HG03354 (cell line): Measurements from ENCODE around the gene TTC6.

Experiments used
- ATAC-seq: cut with Tn5 transposase; IDR thresholded peaks from one replicate; pipeline ENCODE4 v1.9.1; 2021; ENCODE audit warnings: mild to moderate bottlenecking; ENCODE audit not compliant: unreplicated experiment, poor library complexity, severe bottlenecking

Gene TTC6

DNA sequence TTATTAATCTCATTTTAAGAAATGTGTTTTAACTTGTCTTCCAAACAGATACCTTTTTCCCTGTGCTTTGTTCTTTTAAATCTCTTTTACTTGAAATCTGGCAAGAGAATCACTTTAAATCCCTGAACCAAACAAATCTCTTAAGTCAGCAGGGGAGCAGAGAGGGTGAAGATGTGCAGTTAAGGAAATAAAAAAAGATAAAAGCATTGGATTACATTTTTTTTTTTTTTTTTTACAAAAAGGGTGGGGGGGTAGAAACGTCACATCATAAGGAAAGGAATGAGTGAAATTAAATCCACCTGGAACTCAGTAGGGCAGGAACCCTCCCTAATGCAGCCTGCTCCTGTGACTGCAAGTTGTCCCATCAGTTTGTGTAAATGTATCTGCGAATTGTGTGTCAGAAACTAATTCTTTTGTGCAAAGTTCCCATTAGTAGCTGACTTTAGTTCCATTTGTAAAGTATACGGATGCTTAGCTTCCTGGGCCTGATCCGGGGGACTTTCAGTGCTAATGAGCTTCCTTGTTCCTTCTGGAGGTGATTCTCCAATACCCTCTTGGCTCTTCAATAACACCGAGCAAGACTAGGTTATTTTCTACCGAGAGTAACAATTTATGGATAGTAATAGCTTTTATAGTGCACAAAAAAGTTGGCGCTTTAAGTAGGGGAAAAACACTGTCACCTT is 1.5 kb downstream of the TTC6 start:
- no peak for ATAC-seq

GRCh38 chr14:37597538-37597913 is 2.1 kb downstream of the TTC6 start:
- ATAC-seq = no peak

DNA sequence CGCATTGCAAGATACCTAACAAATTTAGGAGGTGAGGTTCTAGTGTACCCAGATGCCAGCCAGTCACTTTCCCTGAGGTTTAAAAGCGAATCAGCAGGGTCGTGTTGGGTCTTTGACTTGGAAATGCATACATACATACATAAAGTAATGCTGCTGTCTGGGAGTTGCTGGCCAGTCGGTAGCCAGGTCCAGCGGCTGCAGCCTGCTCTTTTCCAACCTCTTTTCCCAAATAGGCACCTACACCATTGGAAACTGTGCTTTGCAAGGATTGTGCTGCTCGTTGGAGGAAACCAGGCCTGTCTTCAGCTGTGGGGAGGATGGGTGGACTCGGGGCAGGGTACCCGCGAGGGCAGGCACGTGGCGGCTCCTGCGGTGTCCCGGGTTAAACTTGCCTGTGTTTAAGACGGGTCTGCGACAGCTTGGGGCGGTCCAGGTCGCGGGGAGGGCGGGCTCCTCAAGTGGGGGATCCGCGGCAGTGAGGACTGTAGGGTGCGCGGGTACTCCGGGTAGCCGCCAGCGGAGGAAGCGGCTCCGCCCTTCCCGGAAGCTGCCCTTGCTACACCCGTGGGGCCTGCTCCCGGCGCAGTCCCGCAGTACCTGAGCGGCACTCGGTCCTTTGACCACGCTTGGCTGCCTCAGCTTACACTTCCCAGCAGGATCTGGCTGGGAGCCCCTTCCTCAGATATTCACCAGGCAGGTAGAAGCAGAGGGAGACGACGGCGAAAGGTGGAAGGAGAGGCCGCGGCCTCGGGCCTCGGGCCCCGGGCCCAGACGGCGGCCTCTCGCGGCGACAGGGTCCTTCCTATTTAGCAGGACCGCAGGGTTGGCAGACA is 2.7 kb downstream of the TTC6 start:
- no peak for ATAC-seq

DNA sequence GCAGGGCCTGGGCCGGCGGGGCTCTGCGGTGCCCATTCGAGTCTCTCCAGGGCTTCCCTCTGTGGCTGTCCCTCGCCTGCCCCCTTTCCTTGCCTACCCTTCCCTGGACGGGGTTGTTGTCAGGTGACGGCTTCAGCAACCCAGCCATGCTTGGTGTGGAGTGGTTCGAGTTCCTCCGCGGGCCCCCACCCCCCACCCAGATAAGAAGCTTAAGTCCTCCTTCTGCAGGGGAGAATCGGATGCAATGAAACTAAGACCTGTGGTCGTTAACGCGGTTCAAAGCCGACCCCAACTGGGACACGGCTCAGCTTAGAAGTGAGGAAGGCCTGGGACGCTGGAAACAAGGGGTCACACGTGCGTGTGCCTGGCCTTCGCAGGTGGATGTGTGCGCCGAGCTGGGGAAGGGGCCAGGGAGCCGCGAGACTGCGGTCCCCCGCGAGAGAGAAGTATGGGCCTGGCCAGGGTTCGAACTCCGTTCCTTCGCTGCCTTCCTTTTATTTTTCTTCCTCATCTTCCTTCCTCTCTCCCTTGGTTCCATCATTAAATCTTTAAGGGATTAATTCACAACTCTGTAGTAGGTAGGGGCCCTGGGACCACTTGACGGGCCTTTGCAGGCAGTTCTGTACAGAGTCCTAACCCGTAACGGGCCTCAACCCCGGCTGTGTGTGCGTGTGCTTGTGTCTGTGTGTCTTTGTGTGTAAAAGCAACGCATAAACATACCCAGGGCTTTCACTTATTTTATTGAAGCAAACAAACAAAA is 3.5 kb downstream of the TTC6 start:
- no peak for ATAC-seq

GRCh38 chr14:37599507-37600368 is 4.3 kb downstream of the TTC6 start:
- no peak for ATAC-seq

DNA sequence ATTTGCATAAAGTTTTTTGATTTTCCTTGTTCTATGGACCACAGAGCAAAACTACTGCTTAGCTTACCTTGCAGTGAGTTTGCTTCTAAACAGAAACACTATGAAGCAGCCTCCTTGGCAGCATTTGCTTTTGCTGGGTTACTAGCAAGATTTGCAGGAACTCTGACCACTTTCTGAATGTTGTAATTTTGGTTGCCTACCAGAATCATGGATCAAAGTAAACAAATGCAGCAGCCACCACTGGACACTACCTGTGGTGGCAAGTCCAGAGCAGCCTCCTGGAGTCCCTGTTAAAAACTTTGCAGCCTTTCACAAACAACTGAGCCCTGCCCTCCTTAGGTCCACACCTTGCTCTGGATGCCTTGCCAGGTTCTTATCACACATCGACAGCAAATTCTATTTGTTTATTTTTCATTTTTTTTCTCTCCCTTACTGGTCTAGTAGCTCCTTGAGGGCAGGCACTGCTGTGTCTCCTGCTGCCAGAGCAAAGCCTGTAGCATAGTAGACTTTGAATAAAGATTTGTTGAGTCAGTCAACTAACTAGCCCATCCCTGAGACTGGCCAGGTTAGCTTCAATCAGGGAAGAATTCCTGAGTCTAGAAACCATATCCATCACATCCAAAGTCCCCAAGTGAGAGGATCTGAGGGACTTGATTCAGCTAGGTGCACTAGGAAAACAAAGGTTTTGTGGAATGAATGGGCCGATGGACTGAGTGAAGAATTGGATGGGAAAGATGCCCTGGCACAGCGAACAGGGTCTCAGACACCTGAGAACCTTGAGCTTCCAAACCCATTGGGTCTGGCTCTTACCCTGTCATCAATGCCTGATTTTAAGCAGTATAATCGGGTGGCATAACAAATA is 5.7 kb downstream of the TTC6 start:
- no peak for ATAC-seq

- no peak for ATAC-seq
Measured at GRCh38 chr14:37601865-37602264, 6.4 kb downstream of the TTC6 start.

DNA sequence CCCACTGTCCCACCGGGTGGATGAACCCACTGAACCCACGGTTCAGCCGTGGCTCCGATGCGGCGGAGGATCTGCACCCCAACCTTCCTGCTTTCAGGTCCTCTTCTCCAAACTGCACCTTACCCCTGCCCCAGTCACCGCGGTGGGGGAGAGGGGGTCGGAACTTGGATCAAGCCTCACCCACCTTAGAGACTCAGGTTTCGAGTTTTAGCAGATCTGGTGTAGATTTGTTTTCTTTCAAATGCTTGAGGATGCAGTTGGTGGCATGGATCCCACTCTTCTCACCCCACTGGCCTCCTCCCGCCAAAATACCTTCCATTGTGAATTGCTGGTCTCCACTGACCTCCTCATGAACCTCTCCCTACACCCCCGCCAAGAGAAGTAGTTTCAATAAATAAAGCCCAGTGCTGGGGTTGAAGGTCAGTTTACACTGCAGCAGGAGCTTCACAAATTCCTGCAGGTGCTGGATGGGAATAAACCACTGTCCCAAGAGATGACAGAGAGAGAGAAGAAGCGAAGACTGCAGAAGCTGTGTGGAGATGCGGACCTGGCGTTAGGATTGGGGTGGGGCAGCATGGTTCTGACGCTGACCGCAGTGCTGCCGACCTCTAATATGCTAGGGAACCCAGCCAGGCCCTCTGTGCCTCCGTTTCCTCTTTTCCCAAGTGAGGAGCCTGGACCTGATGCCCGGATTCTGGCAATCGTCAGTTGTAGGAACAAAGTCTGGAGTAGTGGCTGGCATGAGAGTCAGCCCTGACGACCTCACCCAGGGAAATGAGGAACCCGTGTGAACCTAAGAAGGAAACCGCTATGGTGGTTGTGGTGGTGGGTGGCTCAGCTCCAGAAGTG is 7.4 kb downstream of the TTC6 start:
- no peak for ATAC-seq

DNA sequence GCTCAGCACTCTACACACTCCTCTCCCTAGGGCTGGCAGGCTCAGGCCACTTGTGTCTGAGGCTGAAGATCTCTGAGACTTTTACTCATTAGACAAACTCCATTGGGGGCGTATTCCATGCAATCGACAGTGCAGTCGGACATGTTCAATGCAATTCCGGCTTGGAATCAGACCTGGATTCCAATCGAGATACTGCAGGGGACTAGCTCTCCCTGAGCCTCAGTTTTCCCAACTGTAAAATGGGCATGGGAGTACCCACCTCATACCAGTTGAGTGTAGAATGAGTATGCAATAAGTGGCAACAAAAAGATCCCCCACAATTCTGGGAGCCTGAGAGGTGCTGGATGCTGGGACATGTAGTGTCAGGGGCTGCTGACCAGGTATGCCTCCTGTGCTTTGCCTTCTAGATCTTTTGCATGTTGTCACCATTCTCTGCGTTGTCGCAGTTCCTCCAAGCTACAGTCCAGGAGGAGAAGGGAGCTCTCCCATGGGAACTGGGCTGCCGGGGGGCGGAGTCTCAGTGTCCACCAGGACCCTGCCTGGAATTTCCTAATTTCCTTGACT is 8.3 kb downstream of the TTC6 start:
- no peak for ATAC-seq

- no peak for ATAC-seq
Measured at GRCh38 chr14:37606678-37607077, 11.2 kb downstream of the TTC6 start.

- ATAC-seq = no peak
Measured at GRCh38 chr14:37608649-37609048, 13.2 kb downstream of the TTC6 start.

- ATAC-seq = no peak
Measured at GRCh38 chr14:37610945-37611523, 15.6 kb downstream of the TTC6 start.

DNA sequence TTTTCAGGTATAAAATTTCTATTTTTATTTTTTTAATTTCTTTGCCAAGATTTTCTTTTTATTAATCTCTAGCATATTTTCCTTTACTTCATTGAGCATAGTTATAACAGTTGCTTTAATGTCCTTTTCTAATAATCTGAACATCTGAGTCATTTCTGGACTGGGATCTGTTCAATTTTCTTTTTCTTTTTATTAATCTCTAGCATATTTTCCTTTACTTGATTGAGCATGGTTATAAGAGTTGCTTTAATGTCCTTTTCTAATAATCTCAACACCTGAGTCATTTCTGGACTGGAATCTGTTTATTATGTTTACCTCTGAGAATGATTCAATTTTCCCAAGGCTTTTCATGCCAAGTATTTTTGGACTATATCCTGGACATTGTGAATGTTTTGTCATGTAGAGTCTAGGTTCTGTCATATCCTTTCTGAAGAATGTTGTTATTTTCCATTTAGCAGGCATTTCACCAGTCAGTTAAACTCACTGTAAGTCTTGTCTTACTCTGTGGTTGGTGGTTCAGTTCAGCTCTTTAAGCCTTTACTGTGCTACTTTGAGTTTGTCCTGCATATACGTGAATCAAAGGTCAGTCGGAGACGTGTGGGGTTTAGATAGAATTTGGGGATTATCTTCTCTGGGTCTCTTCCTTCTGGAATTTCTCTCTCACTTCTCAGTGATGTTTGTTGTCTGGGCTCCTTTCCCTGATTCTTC is 20.3 kb downstream of the TTC6 start:
- no peak for ATAC-seq

DNA sequence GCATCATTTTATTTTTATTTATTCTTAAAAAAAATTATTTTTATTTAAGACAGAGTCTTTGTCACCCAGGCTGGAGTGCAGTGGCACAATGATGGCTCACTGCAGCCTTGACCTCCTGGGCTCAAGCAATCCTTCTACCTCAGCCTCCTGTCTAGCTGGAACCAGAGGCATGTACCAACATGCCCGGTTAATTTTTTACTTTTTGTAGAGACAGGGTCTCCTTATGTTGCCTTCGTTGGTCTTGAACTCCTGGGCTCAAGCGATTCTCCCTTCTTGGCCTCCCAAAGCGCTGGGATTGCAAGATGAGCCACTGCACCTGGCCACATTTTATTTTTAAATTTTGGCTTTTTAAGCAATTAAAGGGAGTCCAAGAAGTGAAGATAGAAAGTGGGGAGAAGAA is 21.4 kb downstream of the TTC6 start:
- no peak for ATAC-seq

DNA sequence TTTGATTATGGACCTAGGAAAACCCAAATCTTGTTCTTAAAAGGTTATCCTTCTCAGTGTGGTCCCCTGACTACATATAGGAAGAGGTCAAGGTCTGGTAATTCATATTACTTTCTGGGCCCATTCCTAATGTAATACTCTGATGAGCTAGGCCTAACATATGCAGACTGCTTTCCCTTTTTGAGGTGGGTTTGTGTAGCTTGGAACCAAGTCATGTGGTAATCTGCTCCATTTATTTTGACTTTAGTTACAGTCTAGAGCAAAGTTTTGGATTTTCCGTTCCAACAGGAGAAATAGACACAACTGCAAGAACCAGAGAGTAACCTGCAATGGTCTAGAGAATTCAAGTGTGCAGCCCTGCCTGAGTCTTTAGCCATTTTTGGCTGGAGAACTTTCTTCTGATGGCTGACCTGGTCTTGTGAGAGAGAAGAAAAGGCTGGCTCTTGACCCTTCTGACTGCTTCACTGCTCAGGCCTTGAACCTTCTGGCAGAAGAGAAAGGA is 22.5 kb downstream of the TTC6 start:
- ATAC-seq = no peak

- ATAC-seq = no peak
Measured at GRCh38 chr14:37618498-37619028, 23.1 kb downstream of the TTC6 start.
